Mesothelial cell of epicardium (in vitro differentiated cells): ENCODE data around the gene DNAH6. TPM values are rescaled to one million over a fixed set of nuclear protein-coding genes. Genes with fewer than 3 reads are reported as not detected.
"Not testable (repeated sequence)": the region's sequence is repeated elsewhere in the genome, so short reads cannot be mapped to it uniquely, and the experiment has no call there.

Experiments used
- DNase-seq, 2 experiments: peaks; one replicate each; pipeline ENCODE4 v3.0.0; 2021; ENCODE audit warnings: low spot score in 2 of 2; ENCODE audit not compliant: unreplicated experiment in 2 of 2
- H3K27ac Mint-ChIP-seq: 2 replicates; pipeline ENCODE4 v1.8.0; 2021; ENCODE audit warnings: mixed read lengths
- H3K27me3 Mint-ChIP-seq: 2 replicates; pipeline ENCODE4 v1.8.0; 2021; ENCODE audit warnings: low read depth, mixed read lengths
- H3K36me3 Mint-ChIP-seq: 2 replicates; pipeline ENCODE4 v1.8.0; 2021; ENCODE audit warnings: mixed read lengths
- H3K4me1 Mint-ChIP-seq: 2 replicates; pipeline ENCODE4 v1.8.0; 2021; ENCODE audit warnings: mixed read lengths
- H3K4me3 Mint-ChIP-seq: 2 replicates; pipeline ENCODE4 v1.8.0; 2021; ENCODE audit warnings: mild to moderate bottlenecking, moderate library complexity, mixed read lengths
- H3K9me3 Mint-ChIP-seq: 2 replicates; pipeline ENCODE4 v1.8.0; 2021; ENCODE audit warnings: mixed read lengths
- total RNA-seq: library from RNA; stranded (reverse); gene quantifications from 3 replicates; pipeline ENCODE4 v1.2.1, GENCODE V29; 2021
- TF ChIP-seq, protein P1 (sequence below): fragments of 200-600 bp; sonication (generic); IDR thresholded peaks from one replicate; pipeline ENCODE4 v1.5.0; 2021; ENCODE audit warnings: antibody characterized with exemption; ENCODE audit not compliant: unreplicated experiment

DNAH6 gene
- total RNA-seq, 1 donor from 2014 or later: 0.54 TPM

DNA sequence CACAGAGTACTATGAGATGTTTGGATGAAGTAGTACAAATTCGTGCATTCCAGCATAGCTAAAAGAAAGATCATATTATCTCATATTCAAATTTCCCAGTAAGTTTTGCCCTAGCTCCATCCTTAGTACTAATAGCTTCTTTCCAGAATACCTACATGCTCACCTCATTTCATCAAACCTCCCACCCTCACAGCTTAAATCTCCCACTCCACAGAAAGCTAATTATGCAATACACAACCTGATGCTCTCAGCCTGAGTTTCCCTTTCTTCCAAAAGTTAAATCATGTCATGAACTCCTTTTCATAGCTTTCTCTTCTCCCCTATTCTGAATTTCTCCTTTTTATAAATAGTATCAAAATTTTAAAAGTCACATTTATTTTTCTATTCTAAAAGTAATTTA, 34.6 kb downstream of the DNAH6 start:
- no peak for DNase-seq
- Mint-ChIP-seq H3K27ac (no peak overlapping the region), H3K36me3 (no peaks in the 10 kb centered on the region), H3K9me3 (no peaks in the 10 kb centered on the region), H3K27me3 (peaks cover 9% of the 10 kb centered on the region), H3K4me3 (no peak overlapping the region), H3K4me1 (no peaks in the 10 kb centered on the region)
- TF ChIP-seq, protein P1, sequence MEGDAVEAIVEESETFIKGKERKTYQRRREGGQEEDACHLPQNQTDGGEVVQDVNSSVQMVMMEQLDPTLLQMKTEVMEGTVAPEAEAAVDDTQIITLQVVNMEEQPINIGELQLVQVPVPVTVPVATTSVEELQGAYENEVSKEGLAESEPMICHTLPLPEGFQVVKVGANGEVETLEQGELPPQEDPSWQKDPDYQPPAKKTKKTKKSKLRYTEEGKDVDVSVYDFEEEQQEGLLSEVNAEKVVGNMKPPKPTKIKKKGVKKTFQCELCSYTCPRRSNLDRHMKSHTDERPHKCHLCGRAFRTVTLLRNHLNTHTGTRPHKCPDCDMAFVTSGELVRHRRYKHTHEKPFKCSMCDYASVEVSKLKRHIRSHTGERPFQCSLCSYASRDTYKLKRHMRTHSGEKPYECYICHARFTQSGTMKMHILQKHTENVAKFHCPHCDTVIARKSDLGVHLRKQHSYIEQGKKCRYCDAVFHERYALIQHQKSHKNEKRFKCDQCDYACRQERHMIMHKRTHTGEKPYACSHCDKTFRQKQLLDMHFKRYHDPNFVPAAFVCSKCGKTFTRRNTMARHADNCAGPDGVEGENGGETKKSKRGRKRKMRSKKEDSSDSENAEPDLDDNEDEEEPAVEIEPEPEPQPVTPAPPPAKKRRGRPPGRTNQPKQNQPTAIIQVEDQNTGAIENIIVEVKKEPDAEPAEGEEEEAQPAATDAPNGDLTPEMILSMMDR: no peak

DNA sequence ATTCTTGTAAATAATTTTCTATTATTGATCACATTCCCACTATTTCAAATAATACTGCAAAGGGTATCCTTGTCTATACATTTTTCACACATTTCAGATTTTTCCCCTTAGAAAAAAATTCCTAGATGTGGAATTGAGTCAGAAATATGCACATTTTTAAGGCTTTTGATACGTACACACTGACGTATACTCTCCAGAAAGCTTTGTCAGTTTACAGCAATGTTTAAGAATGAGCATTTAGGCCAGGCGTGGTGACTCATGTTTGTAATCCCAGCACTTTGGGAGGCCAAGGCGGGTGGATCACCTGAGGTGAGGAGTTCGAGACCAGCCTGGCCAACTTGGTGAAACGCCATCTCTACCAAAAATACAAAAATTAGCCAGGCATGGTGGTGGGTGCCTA, 35.2 kb downstream of the DNAH6 start:
- H3K27me3 Mint-ChIP-seq, DNase-seq, H3K4me3 Mint-ChIP-seq: not testable (repeated sequence)

DNA sequence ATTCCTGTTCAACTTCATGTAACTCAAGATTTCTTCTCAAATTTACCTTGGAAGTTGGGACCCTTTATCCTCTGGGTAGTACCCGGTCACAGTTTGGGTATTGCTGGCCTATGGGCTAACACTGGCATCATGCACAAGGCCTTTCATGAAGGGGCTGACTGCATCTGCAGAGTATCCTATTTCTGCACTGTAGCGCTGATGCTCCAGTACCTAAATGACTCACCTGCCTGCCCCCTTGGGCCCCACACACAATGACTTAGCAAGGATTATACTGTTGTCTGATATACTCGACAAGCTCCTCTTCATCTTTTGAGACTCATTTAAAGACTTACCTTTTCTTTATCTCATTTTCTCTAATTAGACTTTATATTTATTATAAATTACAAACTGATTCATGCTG, 39.9 kb downstream of the DNAH6 start:
- no peak for DNase-seq

More for the DNA sequence above, 35.2 kb downstream of the DNAH6 start:
- H3K9me3 Mint-ChIP-seq, H3K27ac Mint-ChIP-seq, H3K36me3 Mint-ChIP-seq, H3K4me1 Mint-ChIP-seq: not testable (repeated sequence)

DNA sequence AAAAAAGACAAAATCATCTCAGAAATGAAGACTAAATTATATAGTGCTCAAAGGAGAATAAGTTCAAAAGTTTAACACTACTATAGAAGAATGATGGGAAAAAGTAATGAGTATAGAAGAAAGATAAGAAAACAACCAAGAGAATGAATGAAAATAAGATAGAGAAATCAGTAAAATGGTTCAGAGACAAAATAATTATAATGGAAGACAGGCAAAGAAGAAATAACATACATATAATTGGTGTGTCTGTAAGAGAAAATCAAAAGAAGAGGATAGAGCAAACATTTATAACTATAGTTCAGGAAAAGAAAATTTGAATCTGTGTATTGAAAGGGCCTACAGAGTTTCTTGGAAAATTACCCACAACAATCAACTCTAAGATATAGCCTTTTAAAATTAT, 43.5 kb downstream of the DNAH6 start:
- Mint-ChIP-seq H3K4me1 (no peaks in the 10 kb centered on the region), H3K27me3 (no peaks in the 10 kb centered on the region), H3K4me3 (no peak overlapping the region), H3K36me3 (peaks cover 3% of the 10 kb centered on the region), H3K27ac (no peak overlapping the region), H3K9me3 (peaks cover 33% of the 10 kb centered on the region)
- no peak for DNase-seq
- TF ChIP-seq, protein P1: no peak

More for the DNA sequence above, 39.9 kb downstream of the DNAH6 start:
- H3K27me3 Mint-ChIP-seq: peaks cover 9% of the 10 kb centered on the region
- TF ChIP-seq, protein P1: no peak
- H3K9me3 Mint-ChIP-seq: peaks cover 13% of the 10 kb centered on the region
- no peak overlapping the region for H3K27ac Mint-ChIP-seq
- peaks cover 3% of the 10 kb centered on the region for H3K36me3 Mint-ChIP-seq
- H3K4me3 Mint-ChIP-seq: no peak overlapping the region
- H3K4me1 Mint-ChIP-seq: no peaks in the 10 kb centered on the region

DNA sequence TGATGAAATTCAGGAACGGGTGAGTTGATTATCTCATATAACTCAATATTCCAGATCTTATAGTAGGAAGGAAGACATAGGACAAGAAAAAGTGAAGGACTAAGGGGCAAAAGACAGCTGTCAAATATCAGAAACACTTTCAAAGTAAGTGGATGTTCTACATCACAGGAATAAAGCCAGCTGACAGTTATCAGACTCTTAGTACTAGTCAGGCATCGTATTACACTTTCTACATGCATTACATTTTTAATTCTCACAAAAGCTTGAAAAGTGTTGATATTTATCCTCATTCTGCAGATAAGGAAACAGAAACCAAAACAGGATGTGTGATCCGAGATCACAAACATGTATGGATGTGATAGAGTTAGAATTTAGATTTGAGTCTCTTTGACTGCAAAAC, 63.4 kb downstream of the DNAH6 start:
- no peak for DNase-seq
- no peaks in the 10 kb centered on the region for H3K4me1 Mint-ChIP-seq
- H3K4me3 Mint-ChIP-seq: no peak overlapping the region
- no peaks in the 10 kb centered on the region for H3K9me3 Mint-ChIP-seq
- H3K36me3 Mint-ChIP-seq: no peaks in the 10 kb centered on the region
- TF ChIP-seq, protein P1: no peak
- H3K27ac Mint-ChIP-seq: no peak overlapping the region
- H3K27me3 Mint-ChIP-seq: peaks cover 4% of the 10 kb centered on the region

DNA sequence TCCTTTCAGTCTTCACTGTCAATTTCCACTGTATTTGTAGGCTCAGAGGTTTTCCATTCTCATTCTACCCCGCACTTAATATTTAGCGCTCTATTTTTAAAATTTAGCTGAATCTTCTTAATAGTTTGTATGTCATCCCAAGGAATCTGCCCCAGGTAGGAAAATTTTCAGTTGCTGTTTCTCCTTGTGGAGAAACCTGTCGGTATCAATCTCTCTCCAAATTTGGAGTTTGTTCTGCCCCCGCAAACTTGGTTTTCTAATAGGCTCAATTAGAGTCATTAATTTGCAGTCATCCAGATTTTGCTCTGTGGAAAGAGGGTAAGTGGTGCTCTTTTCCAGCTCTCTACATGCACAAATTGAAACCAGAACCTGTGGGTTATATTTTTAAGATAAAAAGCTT, 87.6 kb downstream of the DNAH6 start:
- Mint-ChIP-seq H3K36me3 (no peaks in the 10 kb centered on the region), H3K27ac (no peak overlapping the region), H3K27me3 (no peaks in the 10 kb centered on the region), H3K4me1 (no peaks in the 10 kb centered on the region), H3K9me3 (peaks cover 19% of the 10 kb centered on the region), H3K4me3 (no peak overlapping the region)
- TF ChIP-seq, protein P1: no peak
- DNase-seq: no peak
